HepG2 (cell line): Measurements from ENCODE around the gene MTFP1.

Source experiments
- CBX5 ChIP-seq: sonication (generic); formaldehyde crosslinking; IDR thresholded peaks from 2 replicates; pipeline ENCODE4 v1.4.0; 2020; ENCODE audit warnings: missing genetic modification reagents, borderline replicate concordance
- CEBPB ChIP-seq: IDR thresholded peaks from 2 replicates; pipeline ENCODE4 v1.6.1; 2011; ENCODE audit warnings: low read depth, low read length, improper control_type of control experiment, borderline replicate concordance
- HNRNPK ChIP-seq: fragments of 200-400 bp; formaldehyde crosslinking; IDR thresholded peaks from 2 replicates; pipeline ENCODE4 v1.6.1; 2018; ENCODE audit warnings: low read length, low read depth, moderate library complexity, mild to moderate bottlenecking; ENCODE audit not compliant: poor library complexity, severe bottlenecking
- KLF16 ChIP-seq, 2 experiments: sonication (generic) in 1 of 2; formaldehyde crosslinking in 1 of 2; IDR thresholded peaks; 2 replicates each; pipeline versions ENCODE4 v1.6.1 to v1.8.0; 2016 to 2023; ENCODE audit warnings: missing genetic modification reagents in 2 of 2, missing compliant biosample characterization in 1 of 2
- POLR2A ChIP-seq, 2 experiments: IDR thresholded peaks; 2 replicates each; pipeline ENCODE4 v1.6.1; 2011; ENCODE audit warnings: low read depth in 2 of 2, low read length in 2 of 2, mild to moderate bottlenecking in 1 of 2, moderate library complexity in 1 of 2; ENCODE audit not compliant: insufficient read depth in 1 of 2
- SRY ChIP-seq: sonication (generic); formaldehyde crosslinking; IDR thresholded peaks from 2 replicates; pipeline ENCODE4 v1.8.0; 2022; ENCODE audit warnings: mild to moderate bottlenecking, missing genetic modification reagents
- ZFP37 ChIP-seq: sonication (generic); formaldehyde crosslinking; IDR thresholded peaks from 2 replicates; pipeline ENCODE4 v1.4.0; 2020; ENCODE audit warnings: missing genetic modification reagents, borderline replicate concordance
- TF ChIP-seq, protein P1 (sequence below): sonication (generic); formaldehyde crosslinking; IDR thresholded peaks from 2 replicates; pipeline ENCODE4 v1.4.0; 2020; ENCODE audit warnings: missing genetic modification reagents
- TF ChIP-seq, protein P2 (sequence below): sonication (generic); formaldehyde crosslinking; IDR thresholded peaks from 2 replicates; pipeline ENCODE4 v1.4.0; 2020; ENCODE audit warnings: missing genetic modification reagents

DNA sequence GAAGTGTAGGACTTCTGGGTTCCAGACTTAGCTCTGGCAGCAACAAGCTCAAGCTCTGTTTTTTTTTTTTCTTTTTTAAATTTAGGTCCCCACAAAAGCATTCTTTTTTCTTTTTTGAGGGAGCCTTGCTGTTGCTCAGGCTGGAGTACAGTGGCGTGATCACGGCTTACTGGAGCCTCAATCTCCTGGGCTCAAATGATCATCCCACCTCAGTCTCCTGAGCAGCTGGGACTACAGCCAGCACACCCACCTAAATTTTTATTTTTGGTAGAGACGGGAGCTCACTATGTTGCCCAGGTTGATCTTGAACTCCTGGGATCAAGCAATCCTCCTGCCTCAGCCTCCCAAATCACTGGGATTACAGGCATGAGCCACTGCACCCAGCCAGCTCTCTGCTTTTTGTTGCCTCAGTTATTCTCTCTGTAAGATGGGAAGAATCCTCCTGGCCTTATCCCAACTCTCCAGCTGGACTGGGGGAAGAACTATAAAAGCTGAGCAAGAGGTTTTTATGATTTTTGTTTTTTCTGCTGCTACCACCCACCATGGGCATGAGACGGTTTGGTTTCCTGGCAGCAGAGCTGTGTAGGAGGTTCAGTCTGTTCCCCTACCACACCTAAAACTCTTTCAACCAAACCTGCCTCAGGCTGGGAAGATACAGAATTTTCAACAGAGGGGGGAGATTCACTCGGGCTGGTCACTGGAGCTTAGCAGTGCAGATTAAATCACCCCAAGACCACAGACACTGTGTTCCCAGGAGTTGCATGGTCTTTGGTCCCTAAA is 11.6 kb upstream of the MTFP1 start:
- TF ChIP-seq KLF16 (CRISPR knock-in tag; IDR thresholded peaks at IDR 0.05) (no peak), ZFP37 (CRISPR knock-in tag) (no peak), SRY (CRISPR knock-in tag) (no peak), CBX5 (CRISPR knock-in tag) (no peak), HNRNPK (no peak), CEBPB (no peak), POLR2A (IDR thresholded peaks at IDR 0.05; ENCODE audit: insufficient read depth in 1 of 2, low read depth in 2 of 2, low read length in 2 of 2) (no peak)
- TF ChIP-seq, protein P1, sequence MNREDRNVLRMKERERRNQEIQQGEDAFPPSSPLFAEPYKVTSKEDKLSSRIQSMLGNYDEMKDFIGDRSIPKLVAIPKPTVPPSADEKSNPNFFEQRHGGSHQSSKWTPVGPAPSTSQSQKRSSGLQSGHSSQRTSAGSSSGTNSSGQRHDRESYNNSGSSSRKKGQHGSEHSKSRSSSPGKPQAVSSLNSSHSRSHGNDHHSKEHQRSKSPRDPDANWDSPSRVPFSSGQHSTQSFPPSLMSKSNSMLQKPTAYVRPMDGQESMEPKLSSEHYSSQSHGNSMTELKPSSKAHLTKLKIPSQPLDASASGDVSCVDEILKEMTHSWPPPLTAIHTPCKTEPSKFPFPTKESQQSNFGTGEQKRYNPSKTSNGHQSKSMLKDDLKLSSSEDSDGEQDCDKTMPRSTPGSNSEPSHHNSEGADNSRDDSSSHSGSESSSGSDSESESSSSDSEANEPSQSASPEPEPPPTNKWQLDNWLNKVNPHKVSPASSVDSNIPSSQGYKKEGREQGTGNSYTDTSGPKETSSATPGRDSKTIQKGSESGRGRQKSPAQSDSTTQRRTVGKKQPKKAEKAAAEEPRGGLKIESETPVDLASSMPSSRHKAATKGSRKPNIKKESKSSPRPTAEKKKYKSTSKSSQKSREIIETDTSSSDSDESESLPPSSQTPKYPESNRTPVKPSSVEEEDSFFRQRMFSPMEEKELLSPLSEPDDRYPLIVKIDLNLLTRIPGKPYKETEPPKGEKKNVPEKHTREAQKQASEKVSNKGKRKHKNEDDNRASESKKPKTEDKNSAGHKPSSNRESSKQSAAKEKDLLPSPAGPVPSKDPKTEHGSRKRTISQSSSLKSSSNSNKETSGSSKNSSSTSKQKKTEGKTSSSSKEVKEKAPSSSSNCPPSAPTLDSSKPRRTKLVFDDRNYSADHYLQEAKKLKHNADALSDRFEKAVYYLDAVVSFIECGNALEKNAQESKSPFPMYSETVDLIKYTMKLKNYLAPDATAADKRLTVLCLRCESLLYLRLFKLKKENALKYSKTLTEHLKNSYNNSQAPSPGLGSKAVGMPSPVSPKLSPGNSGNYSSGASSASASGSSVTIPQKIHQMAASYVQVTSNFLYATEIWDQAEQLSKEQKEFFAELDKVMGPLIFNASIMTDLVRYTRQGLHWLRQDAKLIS = no peak
- TF ChIP-seq, protein P2, sequence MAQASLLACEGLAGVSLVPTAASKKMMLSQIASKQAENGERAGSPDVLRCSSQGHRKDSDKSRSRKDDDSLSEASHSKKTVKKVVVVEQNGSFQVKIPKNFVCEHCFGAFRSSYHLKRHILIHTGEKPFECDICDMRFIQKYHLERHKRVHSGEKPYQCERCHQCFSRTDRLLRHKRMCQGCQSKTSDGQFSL (CRISPR knock-in tag) = no peak
